ENCODE data around the gene BEND4.

Gene BEND4

GRCh38 chr4:42101446-42101975 lies 50.9 kb downstream of the BEND4 start:
- no peak for DNase-seq

GRCh38 chr4:42088386-42088785 lies 64.1 kb downstream of the BEND4 start:
- DNase-seq = no peak

DNA sequence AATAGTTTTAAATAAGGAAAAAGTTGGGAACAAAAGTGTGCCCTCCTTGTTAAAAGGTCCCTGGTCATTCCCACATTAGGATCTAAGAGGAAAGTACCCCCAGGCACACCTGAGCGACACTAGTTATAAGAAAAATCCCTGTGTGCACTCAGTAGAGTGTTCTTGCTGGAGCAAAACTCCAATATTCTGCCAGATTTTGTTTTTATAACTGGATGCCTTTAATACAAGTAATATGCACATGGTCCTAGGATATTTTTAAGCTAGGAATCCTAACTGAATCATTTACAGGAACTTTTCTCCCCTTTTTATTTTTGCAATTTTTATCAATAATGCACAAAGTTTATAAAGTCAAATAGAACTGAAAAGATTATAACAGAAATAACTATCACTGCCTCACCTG lies 68.6 kb downstream of the BEND4 start:
- DNase-seq = no peak

- DNase-seq = no peak
These were observed 72.1 kb downstream of the BEND4 start for GRCh38 chr4:42080306-42080705.

- DNase-seq = no peak
These were observed 74.2 kb downstream of the BEND4 start for GRCh38 chr4:42078184-42078801.

DNA sequence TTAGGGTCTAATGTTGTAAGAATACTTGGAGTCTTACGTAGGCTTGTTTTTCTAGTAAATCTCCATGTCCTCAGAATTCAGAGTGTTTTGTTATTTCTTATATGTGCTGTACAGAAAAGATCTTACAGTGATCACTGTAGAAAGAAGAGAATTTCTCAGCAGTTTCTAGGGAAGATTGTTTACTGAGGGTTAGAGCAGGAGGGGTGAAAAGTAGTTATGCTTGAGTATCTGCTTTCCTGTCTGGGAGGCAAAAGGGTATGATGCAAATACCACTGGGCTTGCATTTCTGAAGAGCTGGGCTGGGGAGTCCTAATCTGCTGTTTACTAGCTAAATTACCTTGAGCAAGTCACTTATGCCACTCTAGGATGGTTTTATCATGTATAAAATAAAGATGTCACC lies 78.2 kb downstream of the BEND4 start:
- DNase-seq = no peak

DNA sequence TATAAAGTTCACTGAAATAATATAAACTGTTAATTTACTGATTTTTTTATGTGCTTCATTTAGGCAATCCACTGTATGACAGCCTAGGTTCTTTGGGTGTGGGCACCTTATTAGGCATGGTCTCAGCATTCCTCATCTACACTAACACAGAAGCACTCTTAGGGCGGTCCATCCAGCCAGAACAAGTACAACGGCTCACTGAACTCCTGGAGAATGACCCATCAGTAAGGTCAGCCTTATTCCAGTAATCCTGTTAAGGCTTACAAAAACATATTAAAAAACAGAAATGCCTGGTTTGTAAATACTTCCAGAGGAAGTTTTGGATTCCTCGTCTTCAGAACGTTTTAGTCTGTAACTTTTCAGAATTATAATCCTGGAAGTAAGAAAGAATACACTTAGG lies 82.0 kb downstream of the BEND4 start:
- no peak for DNase-seq

GRCh38 chr4:42067264-42067663 lies 85.2 kb downstream of the BEND4 start:
- DNase-seq = no peak

DNA sequence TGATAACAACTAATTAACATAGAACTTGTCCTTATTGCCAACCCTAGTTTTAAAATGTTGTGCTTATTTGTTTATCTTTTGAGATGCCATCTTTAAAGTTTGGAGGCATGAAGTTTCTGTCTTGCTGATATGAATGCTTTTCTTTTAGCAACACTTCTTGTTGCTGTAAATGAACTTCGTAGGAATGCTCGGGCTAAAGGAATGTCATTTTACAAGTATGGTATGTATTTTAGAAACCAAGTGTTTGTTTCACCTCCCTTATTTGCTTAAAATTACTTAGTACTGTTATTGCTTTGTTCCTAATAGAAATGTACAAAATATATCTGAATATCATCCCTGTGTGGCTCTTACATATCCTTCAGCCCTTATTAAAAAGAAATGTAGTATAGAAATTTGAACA lies 86.1 kb downstream of the BEND4 start:
- DNase-seq = no peak

Measured in activated CD4-positive, CD25-positive, alpha-beta regulatory T cell (primary cell).